ENCODE results near the gene ADGRL4. TPM values are rescaled to one million over a fixed set of nuclear protein-coding genes. Genes with fewer than 3 reads are reported as not detected.

ADGRL4 gene
- total RNA-seq, 2 experiments from 2014 or later = not detected

- TF ChIP-seq CTCF (IDR thresholded peaks at IDR 0.05) = no peak
- no peaks in the 10 kb centered on the region for H3K27me3 Mint-ChIP-seq
- Histone ChIP-seq H3K9me3 (ENCODE audit: control insufficient read depth in 1 of 2, insufficient read depth in 1 of 2, low read length in 2 of 2) (no peaks in the 10 kb centered on the region), H3K27ac (ENCODE audit: low read depth in 1 of 2, low read length in 2 of 2) (no peak overlapping the region), H3K27me3 (ENCODE audit: control insufficient read depth in 1 of 2, insufficient read depth in 2 of 2, low read length in 2 of 2) (no peaks in the 10 kb centered on the region), H3K4me3 (ENCODE audit: low read length) (no peak overlapping the region), H3K36me3 (ENCODE audit: insufficient read depth, low read length) (no peaks in the 10 kb centered on the region), H3K4me1 (ENCODE audit: insufficient read depth, low read length) (no peaks in the 10 kb centered on the region)
- H3K4me3 Mint-ChIP-seq = no peak overlapping the region
- intact Hi-C loops (cut with DNase I, micrococcal nuclease) = no loop called here
- ATAC-seq (ENCODE audit: poor library complexity) = no peak
- H3K27ac Mint-ChIP-seq = no peak overlapping the region
- H3K9me3 Mint-ChIP-seq = no peaks in the 10 kb centered on the region
- no peaks in the 10 kb centered on the region for H3K36me3 Mint-ChIP-seq (ENCODE audit: low read depth)
- ChIA-PET CTCF (no interaction called here), POLR2A (no interaction called here)
- DNase-seq = no peak
- H3K4me1 Mint-ChIP-seq (ENCODE audit: low read depth) = no peaks in the 10 kb centered on the region
Measured at GRCh38 chr1:78919150-78919549, 87.4 kb downstream of the ADGRL4 start.

- ChIA-PET CTCF (no interaction called here), POLR2A (no interaction called here)
- DNase-seq (no peak), ATAC-seq (ENCODE audit: poor library complexity) (no peak)
- H3K27ac ChIP-seq (ENCODE audit: low read depth in 1 of 2, low read length in 2 of 2) = no peak overlapping the region
- H3K4me3 ChIP-seq (ENCODE audit: low read length) = no peak overlapping the region
- intact Hi-C loops (cut with DNase I, micrococcal nuclease) = no loop called here
- H3K27ac Mint-ChIP-seq = no peak overlapping the region
- H3K27me3 ChIP-seq (ENCODE audit: control insufficient read depth in 1 of 2, insufficient read depth in 2 of 2, low read length in 2 of 2) = no peaks in the 10 kb centered on the region
- H3K27me3 Mint-ChIP-seq = no peaks in the 10 kb centered on the region
- no peaks in the 10 kb centered on the region for H3K4me1 ChIP-seq (ENCODE audit: insufficient read depth, low read length)
- no peak overlapping the region for H3K4me3 Mint-ChIP-seq
- H3K4me1 Mint-ChIP-seq (ENCODE audit: low read depth) = no peaks in the 10 kb centered on the region
- H3K9me3 ChIP-seq (ENCODE audit: control insufficient read depth in 1 of 2, insufficient read depth in 1 of 2, low read length in 2 of 2) = no peaks in the 10 kb centered on the region
- no peaks in the 10 kb centered on the region for H3K36me3 ChIP-seq (ENCODE audit: insufficient read depth, low read length)
- TF ChIP-seq CTCF (IDR thresholded peaks at IDR 0.05) = no peak
- H3K36me3 Mint-ChIP-seq (ENCODE audit: low read depth) = no peaks in the 10 kb centered on the region
- H3K9me3 Mint-ChIP-seq = no peaks in the 10 kb centered on the region
Measured at GRCh38 chr1:78918157-78918556, 88.4 kb downstream of the ADGRL4 start.

- H3K9me3 Mint-ChIP-seq = no peaks in the 10 kb centered on the region
- intact Hi-C loops (cut with DNase I, micrococcal nuclease) = no loop called here
Measured at GRCh38 chr1:78916986-78917385, 89.5 kb downstream of the ADGRL4 start.

More at GRCh38 chr1:78916986-78917385, 89.5 kb downstream of the ADGRL4 start:
- no peaks in the 10 kb centered on the region for H3K4me1 ChIP-seq (ENCODE audit: insufficient read depth, low read length)
- H3K27me3 ChIP-seq (ENCODE audit: control insufficient read depth in 1 of 2, insufficient read depth in 2 of 2, low read length in 2 of 2) = no peaks in the 10 kb centered on the region
- Mint-ChIP-seq H3K27me3 (no peaks in the 10 kb centered on the region), H3K4me1 (ENCODE audit: low read depth) (no peaks in the 10 kb centered on the region), H3K36me3 (ENCODE audit: low read depth) (no peaks in the 10 kb centered on the region), H3K4me3 (no peak overlapping the region), H3K27ac (no peak overlapping the region)
- ChIA-PET POLR2A (no interaction called here), CTCF (interaction anchor here (1.1 kb wide), 1 partner anchor 7 kb away, joined by 3 read pairs; no protein-coding TSS in a partner anchor)
- H3K4me3 ChIP-seq (ENCODE audit: low read length) = no peak overlapping the region
- DNase-seq = no peak
- no peak for TF ChIP-seq CTCF (IDR thresholded peaks at IDR 0.05)
- no peak overlapping the region for H3K27ac ChIP-seq (ENCODE audit: low read depth in 1 of 2, low read length in 2 of 2)
- no peak for ATAC-seq (ENCODE audit: poor library complexity)
- no peaks in the 10 kb centered on the region for H3K36me3 ChIP-seq (ENCODE audit: insufficient read depth, low read length)
- H3K9me3 ChIP-seq (ENCODE audit: control insufficient read depth in 1 of 2, insufficient read depth in 1 of 2, low read length in 2 of 2) = no peaks in the 10 kb centered on the region
